HUES6 (cell line): ENCODE results near the gene HPS4.
"Not testable (repeated sequence)": the region's sequence is repeated elsewhere in the genome, so short reads cannot be mapped to it uniquely, and the experiment has no call there.

Experiments
- H3K27ac ChIP-seq: 2 replicates; pipeline ENCODE4 v1.7.0; 2013; ENCODE audit warnings: low read depth, mild to moderate bottlenecking, low read length, inconsistent platforms
- H3K27me3 ChIP-seq: 2 replicates; pipeline ENCODE4 v1.6.1; 2013; ENCODE audit warnings: low read length; ENCODE audit not compliant: control insufficient read depth, insufficient read depth
- H3K36me3 ChIP-seq: 2 replicates; pipeline ENCODE4 v1.6.1; 2013; ENCODE audit warnings: low read length; ENCODE audit not compliant: control insufficient read depth, insufficient read depth
- H3K4me1 ChIP-seq: 2 replicates; pipeline ENCODE4 v1.6.1; 2013; ENCODE audit warnings: low read length; ENCODE audit not compliant: control insufficient read depth, insufficient read depth
- H3K4me3 ChIP-seq: 2 replicates; pipeline ENCODE4 v1.5.1; 2013; ENCODE audit warnings: low read depth, low read length
- H3K9ac ChIP-seq: one replicate; pipeline ENCODE4 v1.6.1; 2013; ENCODE audit warnings: mild to moderate bottlenecking, low read length
- H3K9me3 ChIP-seq: 2 replicates; pipeline ENCODE4 v1.6.1; 2013; ENCODE audit warnings: low read depth, low read length; ENCODE audit not compliant: control insufficient read depth, insufficient read depth

The HPS4 gene

GRCh38 chr22:26442086-26442756 is 41.4 kb downstream of the HPS4 start:
- H3K4me1 ChIP-seq, result no peaks in the 10 kb centered on the region
- H3K27ac ChIP-seq, result no peak overlapping the region
- H3K36me3 ChIP-seq, result no peaks in the 10 kb centered on the region; the same call in 1 of the 2 replicates
- no peaks in the 10 kb centered on the region for H3K9me3 ChIP-seq
- H3K4me3 ChIP-seq, result no peak overlapping the region
- H3K9ac ChIP-seq, result no peak overlapping the region
- H3K27me3 ChIP-seq, result no peaks in the 10 kb centered on the region

GRCh38 chr22:26439559-26439958 is 44.0 kb downstream of the HPS4 start:
- no peaks in the 10 kb centered on the region for H3K27me3 ChIP-seq
- no peak overlapping the region for H3K27ac ChIP-seq
- H3K4me3 ChIP-seq, result no peak overlapping the region
- H3K9me3 ChIP-seq, result no peaks in the 10 kb centered on the region
- H3K9ac ChIP-seq, result no peak overlapping the region
- H3K4me1 ChIP-seq, result no peaks in the 10 kb centered on the region
- H3K36me3 ChIP-seq, result no peaks in the 10 kb centered on the region; the same call in 1 of the 2 replicates

- not testable (repeated sequence) for H3K4me3 ChIP-seq, H3K27me3 ChIP-seq, H3K9ac ChIP-seq, H3K27ac ChIP-seq, H3K4me1 ChIP-seq, H3K36me3 ChIP-seq, H3K9me3 ChIP-seq
These were observed 44.8 kb downstream of the HPS4 start for GRCh38 chr22:26438776-26439175.

- Histone ChIP-seq H3K4me1 (no peaks in the 10 kb centered on the region), H3K36me3 (peaks cover 11% of the 10 kb centered on the region; the same call in 1 of the 2 replicates), H3K9ac (no peak overlapping the region), H3K27ac (no peak overlapping the region), H3K9me3 (no peaks in the 10 kb centered on the region), H3K27me3 (no peaks in the 10 kb centered on the region), H3K4me3 (no peak overlapping the region)
These were observed 45.7 kb downstream of the HPS4 start for GRCh38 chr22:26437694-26438392.

- Histone ChIP-seq H3K4me1 (no peaks in the 10 kb centered on the region), H3K9me3 (no peaks in the 10 kb centered on the region), H3K36me3 (peaks cover 11% of the 10 kb centered on the region; the same call in 1 of the 2 replicates), H3K9ac (no peak overlapping the region), H3K27me3 (no peaks in the 10 kb centered on the region), H3K27ac (no peak overlapping the region), H3K4me3 (no peak overlapping the region)
These were observed 46.6 kb downstream of the HPS4 start for GRCh38 chr22:26436903-26437515.

GRCh38 chr22:26435327-26436093 is 48.1 kb downstream of the HPS4 start:
- Histone ChIP-seq H3K27me3 (peaks cover 5% of the 10 kb centered on the region), H3K9ac (no peak overlapping the region), H3K4me1 (no peaks in the 10 kb centered on the region), H3K9me3 (no peaks in the 10 kb centered on the region), H3K36me3 (peaks cover 11% of the 10 kb centered on the region; the same call in 1 of the 2 replicates), H3K4me3 (no peak overlapping the region), H3K27ac (no peak overlapping the region)

- Histone ChIP-seq H3K27ac (no peak overlapping the region), H3K9me3 (no peaks in the 10 kb centered on the region), H3K9ac (no peak overlapping the region), H3K4me1 (0 out of 2 replicates have a peak, but pooled peaks cover 4% of the 10 kb centered on the region), H3K36me3 (peaks cover 11% of the 10 kb centered on the region; the same call in 1 of the 2 replicates), H3K4me3 (no peak overlapping the region), H3K27me3 (peaks cover 16% of the 10 kb centered on the region)
These were observed 49.8 kb downstream of the HPS4 start for GRCh38 chr22:26433805-26434204.

- 0 out of 2 replicates have a peak, but pooled peaks cover 4% of the 10 kb centered on the region for H3K4me1 ChIP-seq
- H3K9me3 ChIP-seq, result no peaks in the 10 kb centered on the region
These were observed 50.8 kb downstream of the HPS4 start for GRCh38 chr22:26432619-26433311.

GRCh38 chr22:26431261-26431995 is 52.2 kb downstream of the HPS4 start:
- no peak overlapping the region for H3K4me3 ChIP-seq
- no peaks in the 10 kb centered on the region for H3K9me3 ChIP-seq
- H3K27me3 ChIP-seq, result peaks cover 35% of the 10 kb centered on the region
- 0 out of 2 replicates have a peak, but pooled peaks cover 4% of the 10 kb centered on the region for H3K4me1 ChIP-seq
- peaks cover 11% of the 10 kb centered on the region; the same call in 1 of the 2 replicates for H3K36me3 ChIP-seq
- H3K9ac ChIP-seq, result no peak overlapping the region
- no peak overlapping the region for H3K27ac ChIP-seq

More at GRCh38 chr22:26432619-26433311, 50.8 kb downstream of the HPS4 start:
- no peak overlapping the region for H3K27ac ChIP-seq
- H3K36me3 ChIP-seq, result peaks cover 11% of the 10 kb centered on the region; the same call in 1 of the 2 replicates
- no peak overlapping the region for H3K4me3 ChIP-seq
- peaks cover 25% of the 10 kb centered on the region for H3K27me3 ChIP-seq
- H3K9ac ChIP-seq, result no peak overlapping the region

GRCh38 chr22:26430600-26430999 is 53.0 kb downstream of the HPS4 start:
- Histone ChIP-seq H3K4me1 (0 out of 2 replicates have a peak, but pooled peaks cover 4% of the 10 kb centered on the region), H3K9ac (no peak overlapping the region), H3K27me3 (peaks cover 41% of the 10 kb centered on the region), H3K9me3 (no peaks in the 10 kb centered on the region), H3K36me3 (peaks cover 11% of the 10 kb centered on the region; the same call in 1 of the 2 replicates), H3K27ac (no peak overlapping the region), H3K4me3 (no peak overlapping the region)
